Fibroblast of villous mesenchyme (primary cell): ENCODE results near the gene APRT. TPM values are rescaled to one million over a fixed set of nuclear protein-coding genes. Genes with fewer than 3 reads are reported as not detected.

Source experiments
- DNase-seq: peaks from one replicate; pipeline ENCODE4 v3.0.0-alpha.2; 2010; ENCODE audit warnings: low read depth
- H3K4me3 ChIP-seq: 2 replicates; pipeline ENCODE4 v1.5.1; 2011; ENCODE audit warnings: low read depth, mild to moderate bottlenecking, low read length
- total RNA-seq: library from RNA; depleted of rRNA; stranded (reverse); fragments of >200 nt; gene quantifications from 2 replicates; pipeline ENCODE4 v1.2.3, GENCODE V29; 2012
- TF ChIP-seq, protein P1 (sequence below): IDR thresholded peaks from 2 replicates; pipeline ENCODE4 v1.5.1; 2012; ENCODE audit warnings: low read depth, mild to moderate bottlenecking, low read length; ENCODE audit not compliant: insufficient read depth

Gene APRT
- total RNA-seq, 1 donor, result 39.7 TPM

DNA sequence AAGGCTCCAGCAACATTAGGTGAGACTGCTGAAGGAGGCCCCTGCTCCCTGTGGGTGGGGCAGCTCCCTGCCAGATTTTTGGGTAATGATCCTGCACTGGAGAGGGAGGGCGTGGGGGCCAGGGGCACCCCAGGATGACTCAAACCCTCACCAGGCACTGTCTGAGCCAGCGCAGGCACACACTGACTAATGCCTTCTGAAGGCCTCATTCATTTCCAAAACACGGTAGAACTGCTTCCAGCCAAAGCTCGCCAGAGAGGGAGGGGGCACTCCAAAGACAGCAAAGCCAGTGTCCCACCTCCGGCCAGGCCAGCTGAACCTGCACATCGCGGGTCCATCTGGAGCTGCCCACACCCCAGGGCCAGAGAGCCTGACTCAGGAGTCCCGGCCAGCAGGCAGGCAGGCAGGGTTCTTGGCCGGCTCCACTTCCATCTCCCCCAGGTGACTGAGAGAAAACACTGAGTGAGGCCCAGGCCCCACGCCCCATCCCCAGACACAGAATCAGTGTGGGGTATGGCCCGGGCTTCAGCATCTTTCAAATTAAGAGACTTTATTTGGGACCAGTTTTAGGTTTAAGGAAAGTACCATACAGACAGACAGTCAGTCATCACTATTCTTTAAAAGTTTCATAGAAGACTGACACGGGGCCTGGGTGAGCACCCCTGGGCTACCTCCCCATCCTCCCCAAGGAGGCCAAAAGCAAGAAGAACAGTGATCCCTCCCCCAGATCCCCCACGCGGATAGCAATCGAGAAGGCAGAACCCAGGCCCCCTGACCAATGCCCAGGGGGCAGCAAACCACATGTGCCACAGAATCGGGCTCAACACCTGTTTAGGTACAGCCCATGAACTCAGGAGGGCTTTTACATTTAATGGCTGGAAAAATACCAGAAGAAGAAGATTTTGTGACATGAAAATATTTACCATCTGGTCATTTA is 29.0 kb downstream of the APRT start:
- TF ChIP-seq, protein P1, sequence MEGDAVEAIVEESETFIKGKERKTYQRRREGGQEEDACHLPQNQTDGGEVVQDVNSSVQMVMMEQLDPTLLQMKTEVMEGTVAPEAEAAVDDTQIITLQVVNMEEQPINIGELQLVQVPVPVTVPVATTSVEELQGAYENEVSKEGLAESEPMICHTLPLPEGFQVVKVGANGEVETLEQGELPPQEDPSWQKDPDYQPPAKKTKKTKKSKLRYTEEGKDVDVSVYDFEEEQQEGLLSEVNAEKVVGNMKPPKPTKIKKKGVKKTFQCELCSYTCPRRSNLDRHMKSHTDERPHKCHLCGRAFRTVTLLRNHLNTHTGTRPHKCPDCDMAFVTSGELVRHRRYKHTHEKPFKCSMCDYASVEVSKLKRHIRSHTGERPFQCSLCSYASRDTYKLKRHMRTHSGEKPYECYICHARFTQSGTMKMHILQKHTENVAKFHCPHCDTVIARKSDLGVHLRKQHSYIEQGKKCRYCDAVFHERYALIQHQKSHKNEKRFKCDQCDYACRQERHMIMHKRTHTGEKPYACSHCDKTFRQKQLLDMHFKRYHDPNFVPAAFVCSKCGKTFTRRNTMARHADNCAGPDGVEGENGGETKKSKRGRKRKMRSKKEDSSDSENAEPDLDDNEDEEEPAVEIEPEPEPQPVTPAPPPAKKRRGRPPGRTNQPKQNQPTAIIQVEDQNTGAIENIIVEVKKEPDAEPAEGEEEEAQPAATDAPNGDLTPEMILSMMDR, result no peak
- DNase-seq, result peak; percentile 59
- peak overlapping the region; percentile 72 for H3K4me3 ChIP-seq

DNA sequence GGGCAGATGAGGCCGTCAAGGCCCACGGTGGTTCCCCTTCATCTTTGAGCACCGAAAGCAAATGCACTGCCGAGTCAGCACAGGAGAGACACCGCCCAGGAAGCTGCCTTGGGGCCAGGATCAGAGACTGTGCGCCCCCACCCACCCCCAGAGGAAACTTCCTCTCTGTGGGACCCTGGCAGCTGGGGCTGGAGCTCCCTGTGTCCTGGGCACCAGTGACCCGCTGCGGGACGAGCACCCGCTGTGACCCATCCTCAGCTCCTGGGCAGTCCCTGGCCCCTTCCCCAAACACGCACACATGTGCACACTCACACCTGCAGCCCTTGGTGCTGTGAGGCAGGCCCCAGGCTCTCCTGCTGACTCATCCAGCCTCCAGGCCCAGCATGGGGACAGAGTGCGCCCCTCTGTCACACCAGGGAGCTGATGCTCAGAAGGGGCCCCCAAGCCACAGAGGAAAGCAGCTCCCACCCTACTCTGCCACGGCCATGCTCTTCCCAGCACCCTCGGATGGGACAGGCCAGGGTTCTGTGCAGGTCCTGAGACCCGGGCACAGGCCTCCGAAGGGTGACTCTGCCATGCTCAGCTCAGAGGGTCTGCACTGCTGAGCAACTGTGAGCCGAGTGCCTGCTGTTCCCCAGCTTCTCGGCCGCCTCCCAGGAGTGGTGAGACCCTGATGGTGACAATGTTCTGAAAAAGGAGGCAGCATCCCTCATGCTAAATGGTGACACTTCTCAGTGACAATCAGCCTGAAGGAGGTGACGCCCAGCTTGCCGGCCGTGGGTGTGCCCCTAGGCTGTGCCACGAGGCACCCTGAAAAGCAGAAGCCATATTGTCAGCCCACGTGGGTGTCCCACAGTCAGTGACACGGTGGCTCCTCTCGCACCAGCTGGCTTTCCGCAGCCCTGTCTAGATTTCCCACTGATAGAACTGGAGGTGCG is 30.3 kb downstream of the APRT start:
- no peak for DNase-seq
- TF ChIP-seq, protein P1, result no peak
- H3K4me3 ChIP-seq, result no peak overlapping the region

GRCh38 chr16:88780142-88781062 is 31.3 kb downstream of the APRT start:
- TF ChIP-seq, protein P1, result no peak
- no peak for DNase-seq
- peak overlapping the region; percentile 12 for H3K4me3 ChIP-seq

DNA sequence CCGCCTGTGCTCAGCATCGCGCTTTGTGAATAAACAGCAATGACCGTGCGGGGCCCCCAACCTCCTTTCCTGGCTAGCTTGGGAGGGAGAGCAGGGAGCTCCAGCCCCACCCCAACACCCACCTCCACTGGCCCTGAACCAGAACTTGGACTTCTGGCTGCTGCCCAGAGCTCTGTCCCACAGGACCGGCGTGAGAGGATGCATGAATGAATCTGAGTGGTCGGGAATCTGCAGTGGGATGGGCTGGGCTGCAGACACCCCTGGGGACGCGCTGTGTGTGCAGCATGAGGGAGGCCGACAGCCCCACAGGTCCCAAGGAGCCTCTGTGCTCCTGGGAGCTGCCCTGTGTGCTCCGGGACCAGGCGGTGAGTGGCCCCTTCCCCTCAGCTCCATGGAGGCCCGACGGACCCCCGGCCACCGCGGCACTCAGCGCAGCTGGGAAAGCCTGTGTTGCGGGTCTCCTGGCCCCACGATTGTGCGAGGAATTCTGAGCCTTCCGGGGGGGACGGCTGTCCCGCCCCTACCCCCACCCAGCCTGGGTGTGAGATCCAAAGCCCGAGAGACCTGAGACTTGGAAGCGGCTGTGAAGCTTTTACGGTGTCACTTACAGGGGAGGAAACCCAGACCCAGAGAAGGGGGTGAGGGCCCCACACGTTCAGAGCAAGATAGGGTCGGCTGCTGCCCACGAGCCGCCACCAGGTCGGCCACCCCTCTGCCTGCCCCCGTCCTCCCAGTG is 32.2 kb downstream of the APRT start:
- DNase-seq, result no peak
- H3K4me3 ChIP-seq, result no peak overlapping the region
- TF ChIP-seq, protein P1, result no peak

GRCh38 chr16:88778541-88779065 is 33.1 kb downstream of the APRT start:
- TF ChIP-seq, protein P1, result no peak
- no peak overlapping the region for H3K4me3 ChIP-seq
- DNase-seq, result no peak

- H3K4me3 ChIP-seq, result no peak overlapping the region
- no peak for DNase-seq
- TF ChIP-seq, protein P1, result no peak
These were observed 33.5 kb downstream of the APRT start for GRCh38 chr16:88778271-88778525.
